Gastrocnemius medialis (tissue), 4 donors: ENCODE results near the gene MFRP. TPM values are rescaled to one million over a fixed set of nuclear protein-coding genes. Genes with fewer than 3 reads are reported as not detected.
A peak's percentile ranks its signal among the peaks of the same experiment; 100 is the strongest.

Experiments used
- ATAC-seq, 2 donors: fragments of 150-250 bp; one replicate each; pipeline ENCODE4 v1.9.1; 2016
- DNase-seq, 2 donors: peaks; one replicate each; pipeline ENCODE4 v3.0.0-alpha.2; 2019
- H3K27ac ChIP-seq, 4 donors: fragments of 200-600 bp; sonication (generic); 1 replicate in 1 of 4; 2 replicates in 3 of 4; pipeline ENCODE4 v1.5.1; 2016 to 2018; ENCODE audit warnings: mild to moderate bottlenecking in 2 of 4, moderate library complexity in 1 of 4
- H3K27me3 ChIP-seq, 3 donors: fragments of 200-600 bp; sonication (generic) in 2 of 3; 1 replicate in 1 of 3; 2 replicates in 2 of 3; pipeline versions ENCODE4 v1.5.1 to v1.6.0; 2016 to 2019; ENCODE audit warnings: mild to moderate bottlenecking in 1 of 3, moderate library complexity in 1 of 3
- H3K36me3 ChIP-seq, 2 donors: fragments of 200-600 bp; sonication (generic) in 1 of 2; one replicate each; pipeline ENCODE4 v1.5.1; 2017 to 2018
- H3K4me1 ChIP-seq, 2 donors: fragments of 200-600 bp; sonication (generic) in 1 of 2; one replicate each; pipeline ENCODE4 v1.5.1; 2016 to 2017; ENCODE audit warnings: mild to moderate bottlenecking in 2 of 2
- H3K4me3 ChIP-seq, 4 donors: fragments of 200-600 bp; sonication (generic) in 3 of 4; 1 replicate in 1 of 4; 2 replicates in 3 of 4; pipeline ENCODE4 v1.5.1; 2016 to 2019; ENCODE audit warnings: mild to moderate bottlenecking in 2 of 4
- H3K9me3 ChIP-seq, 3 donors: fragments of 200-600 bp; sonication (generic) in 2 of 3; 1 replicate in 1 of 3; 2 replicates in 2 of 3; pipeline ENCODE4 v1.5.1; 2016 to 2019
- POLR2A ChIP-seq, 2 donors: fragments of 450-650 bp; IDR thresholded peaks; one replicate each; pipeline ENCODE4 v1.6.1; 2017; ENCODE audit warnings: antibody characterized with exemption in 2 of 2, mild to moderate bottlenecking in 2 of 2, moderate library complexity in 2 of 2
- in situ Hi-C, 4 donors: fragments of 200-750 bp; cut with MboI; loops; one replicate each; pipeline versions ENCODE4 v1.15.0 to v1.8.0; 2017; ENCODE audit warnings: low sequenced_read_pairs in 4 of 4
- intact Hi-C: fragments of 100-400 bp; cut with DNase I; formaldehyde crosslinking; loops from one replicate; pipeline ENCODE4 v1.15.1; 2023; ENCODE audit warnings: low total_unique reads
- total RNA-seq, 4 donors: library from RNA; depleted of rRNA; stranded (reverse); fragments of >200 nt; gene quantifications; one replicate each; pipeline versions ENCODE4 v1.1.0 to v1.2.3, GENCODE V29; 2016
- TF ChIP-seq, protein P1 (sequence below), 5 experiments: fragments of 450-650 bp in 3 of 5; fragments of 200-600 bp in 2 of 5; sonication (generic) in 2 of 5; IDR thresholded peaks in 4 of 5; conservative IDR thresholded peaks in 1 of 5; 1 replicate in 4 of 5; 2 replicates in 1 of 5; pipeline ENCODE4 v1.5.1; 2016 to 2019; ENCODE audit warnings: antibody characterized with exemption in 5 of 5, mild to moderate bottlenecking in 3 of 5, moderate library complexity in 3 of 5

MFRP gene
- total RNA-seq, 4 donors from 2014 or later: not detected

DNA sequence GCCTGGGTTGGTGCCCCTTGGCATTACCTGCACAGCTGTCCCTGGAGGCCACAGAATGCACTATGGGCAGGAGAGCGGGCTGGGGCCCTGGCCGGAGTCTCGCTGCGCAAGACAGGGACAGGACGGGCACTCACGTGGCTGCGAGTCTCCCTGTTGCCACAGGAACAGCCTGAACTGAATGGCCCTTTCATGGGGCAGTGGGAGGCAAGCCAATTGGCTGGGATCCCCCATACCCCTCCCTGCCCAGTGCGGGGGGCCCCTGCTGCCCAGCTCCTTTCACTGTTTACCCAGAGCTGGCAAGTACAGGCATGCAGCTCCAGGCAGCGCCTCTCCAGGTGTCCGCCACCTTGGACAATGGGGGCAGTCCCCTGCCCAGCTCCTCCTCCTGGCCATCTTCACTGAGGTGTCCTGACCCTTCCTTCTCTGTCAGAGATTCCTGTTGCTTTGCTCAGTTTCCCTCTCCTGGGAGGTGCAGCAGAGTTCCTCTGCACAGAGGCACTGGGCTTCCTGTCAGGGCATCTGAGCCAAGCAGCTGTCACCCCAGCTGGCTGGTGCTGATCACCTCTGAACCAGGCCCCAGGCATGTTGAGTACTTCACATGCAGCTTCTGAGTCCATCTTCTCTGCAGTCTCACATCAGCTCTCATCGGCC is 29.8 kb upstream of the MFRP start:
- intact Hi-C loops: loop anchor here (1.0 kb wide), 1 partner anchor 8 kb away; no protein-coding TSS in a partner anchor
- in situ Hi-C loops: no loop called here
- TF ChIP-seq, protein P1, sequence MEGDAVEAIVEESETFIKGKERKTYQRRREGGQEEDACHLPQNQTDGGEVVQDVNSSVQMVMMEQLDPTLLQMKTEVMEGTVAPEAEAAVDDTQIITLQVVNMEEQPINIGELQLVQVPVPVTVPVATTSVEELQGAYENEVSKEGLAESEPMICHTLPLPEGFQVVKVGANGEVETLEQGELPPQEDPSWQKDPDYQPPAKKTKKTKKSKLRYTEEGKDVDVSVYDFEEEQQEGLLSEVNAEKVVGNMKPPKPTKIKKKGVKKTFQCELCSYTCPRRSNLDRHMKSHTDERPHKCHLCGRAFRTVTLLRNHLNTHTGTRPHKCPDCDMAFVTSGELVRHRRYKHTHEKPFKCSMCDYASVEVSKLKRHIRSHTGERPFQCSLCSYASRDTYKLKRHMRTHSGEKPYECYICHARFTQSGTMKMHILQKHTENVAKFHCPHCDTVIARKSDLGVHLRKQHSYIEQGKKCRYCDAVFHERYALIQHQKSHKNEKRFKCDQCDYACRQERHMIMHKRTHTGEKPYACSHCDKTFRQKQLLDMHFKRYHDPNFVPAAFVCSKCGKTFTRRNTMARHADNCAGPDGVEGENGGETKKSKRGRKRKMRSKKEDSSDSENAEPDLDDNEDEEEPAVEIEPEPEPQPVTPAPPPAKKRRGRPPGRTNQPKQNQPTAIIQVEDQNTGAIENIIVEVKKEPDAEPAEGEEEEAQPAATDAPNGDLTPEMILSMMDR (IDR thresholded peaks at IDR 0.05 in 4 of 5, conservative IDR thresholded peaks at IDR 0.05 in 1 of 5): peak in 1 of 5 experiments; percentile 3
- TF ChIP-seq POLR2A (IDR thresholded peaks at IDR 0.05): no peak

DNA sequence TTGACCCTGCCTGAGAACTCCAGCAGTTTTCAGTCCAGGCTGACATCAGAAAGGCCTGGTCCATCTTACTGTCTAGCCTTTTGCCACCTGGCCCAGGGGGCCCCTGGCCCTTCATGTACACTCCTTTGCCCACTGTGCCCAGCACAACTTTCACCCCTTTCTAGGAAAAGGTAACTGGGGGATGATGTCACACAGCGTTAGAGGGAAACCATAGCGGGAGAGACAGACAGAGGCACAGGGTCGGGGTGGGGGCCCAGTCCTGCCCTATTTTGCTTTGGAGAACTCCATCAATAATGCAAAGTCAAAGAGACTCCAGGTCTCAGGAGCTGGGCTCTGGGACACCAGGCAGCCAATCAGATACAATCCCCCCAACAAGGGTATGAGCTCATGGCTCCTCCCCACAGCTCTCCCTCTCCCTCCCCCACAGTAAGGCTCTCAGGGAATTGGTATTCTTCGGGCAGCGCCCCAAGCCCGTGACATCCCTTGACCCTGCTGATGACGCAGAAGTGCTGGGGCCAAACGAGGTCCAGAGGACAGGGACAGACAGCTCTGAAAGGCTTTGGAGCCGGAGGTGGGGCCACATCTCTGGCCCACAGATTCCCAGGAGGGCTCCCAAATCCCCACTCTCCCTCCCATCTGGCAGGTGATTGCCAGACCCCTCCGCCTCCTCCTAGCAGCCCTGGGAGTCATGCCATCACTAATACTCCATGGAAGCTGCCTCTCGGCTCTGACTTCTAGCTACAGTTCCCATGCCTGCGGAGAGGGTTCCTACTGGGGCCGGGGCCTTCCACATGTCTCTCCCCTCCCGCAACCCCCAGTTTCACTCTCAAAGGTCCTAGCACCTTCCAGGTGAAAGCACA is 29.1 kb upstream of the MFRP start:
- Histone ChIP-seq H3K9me3 (no peaks in the 10 kb centered on the region), H3K27me3 (no peaks in the 10 kb centered on the region), H3K4me1 (peaks cover 80 to 88% of the 10 kb centered on the region in 2 donors), H3K4me3 (peak overlapping the region; percentile 24 to 67 (median 50)), H3K36me3 (no peaks in the 10 kb centered on the region), H3K27ac (peak overlapping the region; percentile 96 to 99 (median 98))
- in situ Hi-C loops (no loop called here), intact Hi-C loops (loop anchor here (1.0 kb wide), 1 partner anchor 7 kb away; no protein-coding TSS in a partner anchor)
- DNase-seq: peak in 1 of 2 donors; percentile 88
- peak; percentile 12 to 14 for ATAC-seq
- TF ChIP-seq, protein P1 (IDR thresholded peaks at IDR 0.05 in 4 of 5, conservative IDR thresholded peaks at IDR 0.05 in 1 of 5): no peak
- peak; percentile 71 to 73 for TF ChIP-seq POLR2A (IDR thresholded peaks at IDR 0.05)

More for the DNA sequence above, 29.8 kb upstream of the MFRP start:
- no peaks in the 10 kb centered on the region for H3K36me3 ChIP-seq
- DNase-seq (peak; percentile 72 to 87), ATAC-seq (peak; percentile 21 to 28)
- H3K4me1 ChIP-seq: peaks cover 80 to 88% of the 10 kb centered on the region in 2 donors
- peak overlapping the region; percentile 40 to 73 (median 64) for H3K4me3 ChIP-seq
- peak overlapping the region; percentile 96 to 99 (median 98) for H3K27ac ChIP-seq
- H3K27me3 ChIP-seq: no peaks in the 10 kb centered on the region
- H3K9me3 ChIP-seq: no peaks in the 10 kb centered on the region

DNA sequence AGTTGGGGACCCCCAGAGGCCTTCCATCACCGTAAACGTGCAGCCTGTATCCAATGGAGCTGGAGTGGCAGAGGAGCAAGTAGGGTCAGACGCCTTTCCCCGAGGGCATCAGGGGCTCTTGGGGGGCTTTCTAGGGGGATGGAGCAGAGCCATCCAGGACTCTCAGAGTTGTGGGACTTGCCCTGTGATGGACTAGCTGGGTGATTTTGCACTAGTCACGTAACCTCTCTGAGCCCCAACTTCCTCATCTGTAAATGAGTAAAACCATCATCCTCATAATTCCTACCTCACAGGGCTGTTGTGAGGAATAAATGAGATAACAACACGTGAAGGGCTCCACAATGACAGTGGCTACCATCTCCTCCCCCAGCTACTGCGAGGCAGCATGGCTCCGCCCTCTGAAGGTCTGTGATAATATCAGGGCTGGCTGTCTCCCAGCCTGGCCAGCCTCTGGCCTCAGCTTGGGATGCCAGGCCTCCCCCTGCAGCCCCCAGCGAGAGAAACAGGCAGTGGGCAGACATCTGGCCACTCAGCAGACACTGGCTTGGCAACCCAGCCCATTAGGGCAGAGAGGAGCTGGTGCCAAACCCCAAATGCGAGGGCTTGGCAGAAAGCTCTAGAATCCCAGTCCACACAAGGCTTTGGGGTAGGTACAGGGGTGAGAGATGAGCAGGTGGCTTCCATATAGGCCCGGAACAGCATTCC is 28.3 kb upstream of the MFRP start:
- Histone ChIP-seq H3K4me3 (peak overlapping the region; percentile 12 to 67 (median 27)), H3K36me3 (no peaks in the 10 kb centered on the region), H3K27ac (peak overlapping the region; percentile 96 to 99 (median 98)), H3K4me1 (peaks cover 82 to 89% of the 10 kb centered on the region in 2 donors), H3K9me3 (no peaks in the 10 kb centered on the region), H3K27me3 (no peaks in the 10 kb centered on the region)
- TF ChIP-seq, protein P1 (IDR thresholded peaks at IDR 0.05 in 4 of 5, conservative IDR thresholded peaks at IDR 0.05 in 1 of 5): no peak
- TF ChIP-seq POLR2A (IDR thresholded peaks at IDR 0.05): no peak
- DNase-seq (peak in 1 of 2 donors; percentile 51), ATAC-seq (no peak)
- intact Hi-C loops (loop anchor here (1.0 kb wide), 1 partner anchor 18 kb away; no protein-coding TSS in a partner anchor), in situ Hi-C loops (no loop called here)

DNA sequence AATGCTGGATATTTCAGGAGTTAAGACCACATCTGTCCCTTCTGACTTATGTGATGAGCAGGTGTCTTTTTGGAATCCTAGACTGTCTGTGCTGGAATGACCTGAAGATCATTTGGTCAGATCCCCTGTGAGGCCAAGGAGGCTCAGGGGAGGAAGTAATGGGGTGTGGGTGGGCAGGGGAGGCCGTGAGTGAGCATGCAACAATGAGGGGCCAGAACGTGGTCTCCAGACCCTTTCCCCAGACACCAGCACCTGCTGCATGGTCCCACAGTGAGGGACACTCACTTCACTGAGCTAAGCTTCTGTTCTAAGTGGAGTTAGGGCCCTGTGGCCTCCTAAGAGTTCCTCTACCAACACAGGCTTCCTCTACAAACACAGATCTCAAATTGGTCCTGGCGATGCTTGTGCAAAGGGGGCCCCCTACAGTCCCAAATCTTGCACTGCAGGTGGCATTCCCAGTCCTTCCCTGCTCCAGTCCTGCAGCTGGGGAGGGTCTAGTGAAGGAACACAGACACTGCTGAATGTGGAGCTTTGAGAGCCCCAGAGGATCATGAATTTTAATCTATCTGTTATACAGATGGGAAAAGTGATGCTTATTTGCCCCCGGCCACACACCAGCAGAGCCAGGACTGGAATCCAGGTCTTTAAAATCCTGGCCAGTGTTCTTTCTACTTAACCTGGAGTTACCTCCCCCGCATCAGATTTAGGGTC is 27.6 kb upstream of the MFRP start:
- ATAC-seq: peak; percentile 10 to 15
- peak in 1 of 2 donors; percentile 82 for DNase-seq
- Histone ChIP-seq H3K27me3 (no peaks in the 10 kb centered on the region), H3K27ac (peak overlapping the region; percentile 96 to 99 (median 98)), H3K9me3 (no peaks in the 10 kb centered on the region), H3K4me3 (peak overlapping the region in 1 of 4 donors; percentile 38), H3K36me3 (no peaks in the 10 kb centered on the region), H3K4me1 (peaks cover 82 to 89% of the 10 kb centered on the region in 2 donors)
- TF ChIP-seq, protein P1 (IDR thresholded peaks at IDR 0.05 in 4 of 5, conservative IDR thresholded peaks at IDR 0.05 in 1 of 5): peak; percentile 93 to 96 (median 93)
- TF ChIP-seq POLR2A (IDR thresholded peaks at IDR 0.05): no peak
- in situ Hi-C loops: no loop called here
- intact Hi-C loops: loop anchor here (1.0 kb wide), 1 partner anchor 18 kb away; no protein-coding TSS in a partner anchor
